ENCODE data around the gene ENTHD1. TPM values are rescaled to one million over a fixed set of nuclear protein-coding genes. Genes with fewer than 3 reads are reported as not detected.

Gene ENTHD1
- total and polyA plus RNA-seq, 2 donors (not counting 3 experiments of a cell fraction or from before 2014, with no cell fraction given), result not detected

GRCh38 chr22:39924286-39924685, 30.7 kb upstream of the ENTHD1 start:
- no peak for FAIRE-seq
- H3K9me1 ChIP-seq (replicated peaks; ENCODE audit: control insufficient read depth, extremely low read depth, insufficient read depth, low read length), result no peaks in the 10 kb centered on the region
- H3K4me2 ChIP-seq (ENCODE audit: insufficient read depth, low read length), result no peak overlapping the region
- H3K4me1 ChIP-seq (ENCODE audit: control insufficient read depth, extremely low read depth, insufficient read depth, low read length), result no peaks in the 10 kb centered on the region
- BruUV-seq (replicated peaks), result no TSS peak
- dilution Hi-C loops (cut with MboI; ENCODE audit: extremely low pct_ligation_motif_present, low sequenced_read_pairs), result no loop called here
- H3K36me3 ChIP-seq (ENCODE audit: control insufficient read depth in 2 of 2, extremely low read depth in 1 of 2, insufficient read depth in 2 of 2, low read length in 2 of 2), result no peaks in the 10 kb centered on the region
- H3K9ac ChIP-seq (replicated peaks; ENCODE audit: extremely low read depth, insufficient read depth, low read length), result no peak overlapping the region
- H3K9me3 ChIP-seq (replicated peaks; ENCODE audit: control insufficient read depth, insufficient read depth, low read length), result no peaks in the 10 kb centered on the region
- TF ChIP-seq MAX (IDR thresholded peaks at IDR 0.05; ENCODE audit: insufficient read depth, insufficient read length), result no peak
- no peak for TF ChIP-seq MYC (IDR thresholded peaks at IDR 0.05; ENCODE audit: low read depth, low read length)
- no peak for TF ChIP-seq POLR2AphosphoS5 (IDR thresholded peaks at IDR 0.05; ENCODE audit: insufficient read depth, low read depth, low read length)
- no peak for TF ChIP-seq POLR2A (IDR thresholded peaks at IDR 0.05; ENCODE audit: low read depth, low read length)
- ChIA-PET CTCF (interaction anchor here (1.0 to 1.9 kb wide), 3 partner anchors 9 to 458 kb away, joined by 3 to 6 read pairs (median 4); no protein-coding TSS in a partner anchor), POLR2A (no interaction called here)
- no peak overlapping the region for H3K4me3 ChIP-seq (replicated peaks in 1 of 3; ENCODE audit: insufficient read depth in 1 of 3, low read depth in 1 of 3, low read length in 3 of 3)
- no peaks in the 10 kb centered on the region for H4K20me1 ChIP-seq (replicated peaks; ENCODE audit: control insufficient read depth, extremely low read depth, insufficient read depth, low read length)
- no peaks in the 10 kb centered on the region for H3K79me2 ChIP-seq (ENCODE audit: control insufficient read depth, insufficient read depth, low read length)
- no peak for DNase-seq (ENCODE audit: low read depth, low spot score)
- H2AFZ ChIP-seq (ENCODE audit: low read depth, low read length), result no peak overlapping the region
- no peak overlapping the region for H3K27ac ChIP-seq (ENCODE audit: insufficient read depth, low read depth, low read length)
- H3K27me3 ChIP-seq (ENCODE audit: control insufficient read depth in 2 of 2, insufficient read depth in 2 of 2, low read length in 2 of 2), result peaks cover 20 to 27% of the 10 kb centered on the region in 2 experiments
- intact Hi-C loops (cut with micrococcal nuclease), result no loop called here

- H4K20me1 ChIP-seq (replicated peaks; ENCODE audit: control insufficient read depth, extremely low read depth, insufficient read depth, low read length), result no peaks in the 10 kb centered on the region
- no peaks in the 10 kb centered on the region for H3K9me3 ChIP-seq (replicated peaks; ENCODE audit: control insufficient read depth, insufficient read depth, low read length)
- H3K9me1 ChIP-seq (replicated peaks; ENCODE audit: control insufficient read depth, extremely low read depth, insufficient read depth, low read length), result no peaks in the 10 kb centered on the region
- POLR2A ChIA-PET, result no interaction called here
- CTCF ChIA-PET, result interaction anchor here (1.9 to 2.1 kb wide), 2 partner anchors 9 to 101 kb away, joined by 6 to 14 read pairs; no protein-coding TSS in a partner anchor
- no peak overlapping the region for H3K9ac ChIP-seq (replicated peaks; ENCODE audit: extremely low read depth, insufficient read depth, low read length)
- TF ChIP-seq, protein P1, sequence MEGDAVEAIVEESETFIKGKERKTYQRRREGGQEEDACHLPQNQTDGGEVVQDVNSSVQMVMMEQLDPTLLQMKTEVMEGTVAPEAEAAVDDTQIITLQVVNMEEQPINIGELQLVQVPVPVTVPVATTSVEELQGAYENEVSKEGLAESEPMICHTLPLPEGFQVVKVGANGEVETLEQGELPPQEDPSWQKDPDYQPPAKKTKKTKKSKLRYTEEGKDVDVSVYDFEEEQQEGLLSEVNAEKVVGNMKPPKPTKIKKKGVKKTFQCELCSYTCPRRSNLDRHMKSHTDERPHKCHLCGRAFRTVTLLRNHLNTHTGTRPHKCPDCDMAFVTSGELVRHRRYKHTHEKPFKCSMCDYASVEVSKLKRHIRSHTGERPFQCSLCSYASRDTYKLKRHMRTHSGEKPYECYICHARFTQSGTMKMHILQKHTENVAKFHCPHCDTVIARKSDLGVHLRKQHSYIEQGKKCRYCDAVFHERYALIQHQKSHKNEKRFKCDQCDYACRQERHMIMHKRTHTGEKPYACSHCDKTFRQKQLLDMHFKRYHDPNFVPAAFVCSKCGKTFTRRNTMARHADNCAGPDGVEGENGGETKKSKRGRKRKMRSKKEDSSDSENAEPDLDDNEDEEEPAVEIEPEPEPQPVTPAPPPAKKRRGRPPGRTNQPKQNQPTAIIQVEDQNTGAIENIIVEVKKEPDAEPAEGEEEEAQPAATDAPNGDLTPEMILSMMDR (IDR thresholded peaks at IDR 0.05; ENCODE audit: extremely low read depth in 1 of 2, insufficient read depth in 1 of 2, low read depth in 1 of 2, low read length in 2 of 2), result no peak
- TF ChIP-seq MAX (IDR thresholded peaks at IDR 0.05; ENCODE audit: insufficient read depth, insufficient read length), result no peak
- TF ChIP-seq FOS (IDR thresholded peaks at IDR 0.05; ENCODE audit: borderline replicate concordance, insufficient read depth, low read length), result no peak
- TF ChIP-seq JUN (IDR thresholded peaks at IDR 0.05; ENCODE audit: borderline replicate concordance, insufficient read depth, insufficient read length, low read depth), result no peak
- TF ChIP-seq POLR2AphosphoS5 (IDR thresholded peaks at IDR 0.05; ENCODE audit: insufficient read depth, low read depth, low read length), result no peak
- no peak for TF ChIP-seq EZH2 (IDR thresholded peaks at IDR 0.05; ENCODE audit: borderline replicate concordance, low read depth, low read length, severe bottlenecking)
- TF ChIP-seq GATA2 (IDR thresholded peaks at IDR 0.05; ENCODE audit: insufficient read depth, insufficient read length, low read depth, low read length), result no peak
- TF ChIP-seq POLR2A (IDR thresholded peaks at IDR 0.05; ENCODE audit: low read depth, low read length), result no peak
- no peak for TF ChIP-seq MYC (IDR thresholded peaks at IDR 0.05; ENCODE audit: low read depth, low read length)
- dilution Hi-C loops (cut with MboI; ENCODE audit: extremely low pct_ligation_motif_present, low sequenced_read_pairs) (no loop called here), intact Hi-C loops (cut with micrococcal nuclease) (no loop called here)
- DNase-seq (ENCODE audit: low read depth, low spot score), result no peak
- no peak overlapping the region for H3K4me2 ChIP-seq (ENCODE audit: insufficient read depth, low read length)
- BruUV-seq (replicated peaks), result no TSS peak
- no peak overlapping the region for H3K27ac ChIP-seq (ENCODE audit: insufficient read depth, low read depth, low read length)
- H3K4me3 ChIP-seq (replicated peaks in 1 of 3; ENCODE audit: insufficient read depth in 1 of 3, low read depth in 1 of 3, low read length in 3 of 3), result no peak overlapping the region
- H3K79me2 ChIP-seq (ENCODE audit: control insufficient read depth, insufficient read depth, low read length), result no peaks in the 10 kb centered on the region
- no peak for FAIRE-seq
- no peaks in the 10 kb centered on the region for H3K4me1 ChIP-seq (ENCODE audit: control insufficient read depth, extremely low read depth, insufficient read depth, low read length)
- no peak overlapping the region for H2AFZ ChIP-seq (ENCODE audit: low read depth, low read length)
- no peaks in the 10 kb centered on the region for H3K36me3 ChIP-seq (ENCODE audit: control insufficient read depth in 2 of 2, extremely low read depth in 1 of 2, insufficient read depth in 2 of 2, low read length in 2 of 2)
- H3K27me3 ChIP-seq (ENCODE audit: control insufficient read depth in 2 of 2, insufficient read depth in 2 of 2, low read length in 2 of 2), result peaks cover 19 to 25% of the 10 kb centered on the region in 2 experiments
Observed at GRCh38 chr22:39923696-39924095, 30.1 kb upstream of the ENTHD1 start.
